ENCODE results near the gene MAD1L1.
A peak's percentile ranks its signal among the peaks of the same experiment; 100 is the strongest.
"Not testable (repeated sequence)": the region's sequence is repeated elsewhere in the genome, so short reads cannot be mapped to it uniquely, and the experiment has no call there.

The MAD1L1 gene

GRCh38 chr7:2080477-2080876 lies 152.3 kb downstream of the MAD1L1 start:
- DNase-seq = no peak

GRCh38 chr7:2080060-2080387 lies 152.7 kb downstream of the MAD1L1 start:
- DNase-seq = no peak

- no peak for DNase-seq
These were observed 153.2 kb downstream of the MAD1L1 start for GRCh38 chr7:2079332-2080059.

GRCh38 chr7:2078899-2079298 lies 153.8 kb downstream of the MAD1L1 start:
- no peak for DNase-seq

- DNase-seq = no peak
These were observed 156.1 kb downstream of the MAD1L1 start for GRCh38 chr7:2076649-2077064.

GRCh38 chr7:2075811-2076210 lies 156.9 kb downstream of the MAD1L1 start:
- no peak for DNase-seq

GRCh38 chr7:2074691-2075090 lies 158.1 kb downstream of the MAD1L1 start:
- no peak for DNase-seq

- no peak for DNase-seq
These were observed 159.9 kb downstream of the MAD1L1 start for GRCh38 chr7:2072798-2073197.

GRCh38 chr7:2072042-2072441 lies 160.7 kb downstream of the MAD1L1 start:
- DNase-seq = no peak

- no peak for DNase-seq
These were observed 161.5 kb downstream of the MAD1L1 start for GRCh38 chr7:2071133-2071832.

- no peak for DNase-seq
These were observed 162.5 kb downstream of the MAD1L1 start for GRCh38 chr7:2070151-2070763.

GRCh38 chr7:2069472-2069860 lies 163.3 kb downstream of the MAD1L1 start:
- no peak for DNase-seq

GRCh38 chr7:2068693-2069471 lies 163.9 kb downstream of the MAD1L1 start:
- no peak for DNase-seq

- DNase-seq = peak; percentile 48
These were observed 166.4 kb downstream of the MAD1L1 start for GRCh38 chr7:2066251-2066919.

- DNase-seq = no peak
These were observed 167.2 kb downstream of the MAD1L1 start for GRCh38 chr7:2065528-2065927.

- DNase-seq = no peak
These were observed 169.0 kb downstream of the MAD1L1 start for GRCh38 chr7:2063563-2064260.

GRCh38 chr7:2062648-2063047 lies 170.1 kb downstream of the MAD1L1 start:
- no peak for DNase-seq

- DNase-seq = no peak
These were observed 172.0 kb downstream of the MAD1L1 start for GRCh38 chr7:2060701-2061100.

- DNase-seq = no peak
These were observed 172.6 kb downstream of the MAD1L1 start for GRCh38 chr7:2059964-2060700.

- DNase-seq = not testable (repeated sequence)
These were observed 174.5 kb downstream of the MAD1L1 start for GRCh38 chr7:2058246-2058645.

GRCh38 chr7:2055956-2056355 lies 176.8 kb downstream of the MAD1L1 start:
- no peak for DNase-seq

GRCh38 chr7:2054927-2055326 lies 177.8 kb downstream of the MAD1L1 start:
- DNase-seq = no peak

Measured in activated T-cell treated with anti-CD3 and anti-CD28 coated beads, Interleukin-2, amount 50 U/mL, for 1 hour (primary cell).